ENCODE results near the gene UNC5C.

The UNC5C gene

DNA sequence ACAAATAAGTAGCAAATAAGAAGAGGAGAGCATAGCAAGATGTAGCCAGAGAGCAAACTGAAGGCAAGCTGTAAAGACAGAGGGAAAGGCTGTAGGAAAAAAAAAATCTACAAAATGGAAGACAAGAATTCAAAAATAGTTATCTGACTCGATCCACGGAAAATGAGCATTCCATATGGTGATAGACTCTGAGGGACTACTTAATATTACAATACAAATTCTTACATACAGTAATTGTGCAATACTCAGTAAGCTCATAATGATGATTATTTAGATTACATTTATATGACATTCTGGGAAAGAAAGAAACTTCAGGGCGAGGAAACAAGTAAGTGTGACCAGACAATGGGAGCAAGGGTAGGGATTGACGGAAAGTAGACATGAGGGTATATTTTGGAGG lies 102.6 kb downstream of the UNC5C start:
- FAIRE-seq, result no peak

- no peak for FAIRE-seq
Observed at GRCh38 chr4:95445251-95445650, 103.5 kb downstream of the UNC5C start.

DNA sequence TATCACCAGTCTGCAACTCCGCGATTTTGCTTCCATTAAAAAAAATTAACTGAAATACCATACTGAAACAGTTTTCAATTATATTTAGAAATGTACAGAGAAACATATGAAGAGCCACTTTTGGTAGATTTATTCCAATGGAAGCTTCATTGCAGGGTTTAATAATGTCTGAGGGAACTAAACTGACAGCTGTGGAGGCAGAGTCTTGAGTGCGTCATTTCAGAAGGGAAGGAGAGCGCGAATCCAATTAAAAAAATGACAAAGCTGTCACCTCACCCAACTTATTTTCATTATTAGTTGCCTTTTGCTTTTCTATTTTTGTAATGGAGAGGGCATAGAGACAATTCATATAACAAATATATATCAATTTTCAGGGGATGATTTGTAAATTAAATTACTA lies 104.0 kb downstream of the UNC5C start:
- FAIRE-seq, result no peak

DNA sequence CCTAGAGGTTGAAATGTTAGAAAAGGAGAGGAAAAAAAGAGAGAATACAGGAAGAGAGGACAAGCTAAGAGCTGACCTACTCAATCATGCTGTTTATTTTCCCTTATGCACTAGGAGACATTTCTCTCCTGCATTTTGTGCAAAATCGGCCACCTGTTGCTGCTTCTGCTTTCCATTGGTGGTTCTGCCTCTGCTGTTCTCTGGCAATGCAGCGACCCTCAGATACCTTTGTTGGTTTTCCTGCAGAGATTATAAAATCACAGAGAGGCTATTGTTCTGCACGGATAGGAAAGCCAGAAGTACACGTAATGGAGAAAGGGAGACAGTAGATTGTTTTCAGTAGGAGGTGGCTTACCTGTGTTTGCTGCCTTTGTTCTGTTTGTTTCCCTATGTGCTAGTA lies 108.9 kb downstream of the UNC5C start:
- no peak for FAIRE-seq

GRCh38 chr4:95439071-95439470 lies 109.7 kb downstream of the UNC5C start:
- FAIRE-seq, result no peak

- no peak for FAIRE-seq
Observed at GRCh38 chr4:95432466-95432865, 116.3 kb downstream of the UNC5C start.

GRCh38 chr4:95431678-95432077 lies 117.1 kb downstream of the UNC5C start:
- FAIRE-seq, result no peak

DNA sequence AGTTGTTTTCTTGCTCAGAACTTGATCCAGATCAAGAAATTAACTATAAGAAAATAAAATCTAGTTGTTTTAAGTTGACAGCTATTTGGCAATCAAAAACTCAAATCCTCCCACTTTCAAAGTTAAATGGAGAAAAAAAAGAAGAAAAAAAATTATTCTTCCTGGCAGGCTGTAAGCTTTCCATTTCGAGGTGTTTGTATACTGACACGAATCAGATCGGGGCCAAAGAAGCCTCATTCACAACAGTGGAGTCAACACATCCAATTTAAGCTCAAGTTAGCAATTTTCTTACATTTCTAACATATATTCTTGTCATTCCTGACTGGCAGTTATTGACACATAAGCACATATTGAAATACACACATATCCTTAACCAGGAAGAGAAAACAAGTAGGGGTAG lies 119.4 kb downstream of the UNC5C start:
- no peak for FAIRE-seq

DNA sequence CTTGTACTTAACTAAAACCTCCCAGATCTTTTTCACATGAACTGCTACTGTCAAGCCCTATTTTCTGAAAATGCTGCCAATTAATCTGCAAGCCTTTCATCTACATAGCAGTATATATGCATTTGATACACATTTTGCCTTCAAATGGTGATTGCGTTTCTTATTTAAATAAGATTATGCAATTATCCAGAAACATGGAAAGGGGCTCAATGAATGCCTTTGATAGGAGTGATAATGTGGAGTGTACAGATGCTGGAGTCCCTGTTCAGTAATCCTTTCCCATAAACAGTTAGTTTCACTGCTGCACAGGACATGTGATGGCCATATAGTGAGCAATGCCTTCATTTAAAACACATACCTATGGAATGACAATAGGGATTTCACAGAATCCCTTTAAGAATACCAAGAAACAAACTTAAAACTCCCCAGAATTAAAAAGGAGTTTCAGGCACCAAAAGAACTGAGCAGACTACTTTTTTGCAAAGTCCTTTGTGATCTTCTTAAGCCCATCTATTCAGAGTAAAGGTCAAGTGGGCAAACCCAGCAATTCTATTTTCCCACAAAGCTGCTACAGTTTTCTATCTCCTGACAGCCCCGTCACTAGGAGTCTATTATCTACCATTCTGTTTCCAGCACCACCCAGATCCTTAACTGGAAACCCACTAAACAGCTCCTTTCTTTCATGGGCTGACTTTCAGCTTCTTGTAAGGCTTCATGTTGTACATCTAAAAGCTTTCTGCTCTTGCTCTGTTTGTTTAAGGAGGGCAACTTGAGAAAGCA lies 120.3 kb downstream of the UNC5C start:
- no peak for FAIRE-seq

DNA sequence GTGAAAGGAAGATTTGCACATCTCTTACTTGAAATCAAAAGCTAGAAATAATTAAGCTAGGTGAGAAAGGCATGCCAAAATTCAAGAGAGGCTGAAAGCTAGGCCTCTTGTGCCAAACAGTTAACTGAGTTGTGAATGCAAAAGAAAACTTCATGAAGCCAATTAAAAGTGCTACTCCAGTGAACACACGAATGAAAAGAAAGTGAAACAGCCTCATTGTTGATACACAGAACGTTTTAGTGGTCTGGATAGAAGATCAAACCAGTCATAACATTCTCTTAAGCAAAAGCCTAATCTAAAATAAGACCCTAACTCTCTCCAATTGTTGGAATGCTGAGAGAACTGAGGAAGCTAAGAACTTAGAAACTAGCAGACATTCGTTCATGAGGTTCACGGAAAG lies 122.3 kb downstream of the UNC5C start:
- FAIRE-seq, result no peak

GRCh38 chr4:95422436-95422835 lies 126.3 kb downstream of the UNC5C start:
- no peak for FAIRE-seq

DNA sequence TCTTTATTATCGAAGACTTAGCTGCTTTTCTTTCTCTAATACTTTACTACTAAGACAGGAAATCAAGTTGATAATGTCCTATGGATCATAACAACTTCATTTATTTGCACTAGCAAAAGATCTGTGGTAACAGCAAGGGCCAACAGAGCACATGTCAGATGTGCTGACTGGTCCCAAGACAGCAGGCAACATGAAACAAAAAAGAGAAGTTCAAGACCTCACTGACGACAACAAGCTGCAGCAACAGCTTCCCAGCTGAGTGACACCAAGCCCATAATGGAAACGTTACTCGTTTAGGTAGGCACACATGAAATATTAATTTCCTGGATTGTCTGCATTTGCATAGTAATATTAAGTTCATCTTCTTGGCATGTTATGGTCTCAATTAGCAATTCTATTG lies 126.9 kb downstream of the UNC5C start:
- no peak for FAIRE-seq

DNA sequence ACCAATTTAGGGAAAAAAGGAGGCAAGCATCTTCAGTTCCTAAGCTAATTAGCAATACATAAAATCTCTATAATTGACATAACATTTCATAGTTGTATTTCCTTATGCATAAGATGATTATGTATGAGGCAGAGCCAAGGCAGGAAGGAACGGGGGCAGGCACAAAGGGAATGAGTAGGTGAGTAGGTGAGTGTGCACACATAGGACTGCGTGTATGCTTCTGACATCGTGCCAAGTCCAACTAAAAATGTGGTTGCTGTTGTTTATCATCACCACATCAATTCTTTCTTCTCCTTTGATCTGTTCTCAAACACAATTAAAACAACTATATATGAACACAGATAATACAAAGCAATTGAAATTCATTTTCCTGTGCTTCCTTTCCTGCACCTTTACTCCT lies 131.2 kb downstream of the UNC5C start:
- no peak for FAIRE-seq

GRCh38 chr4:95415346-95415771 lies 133.4 kb downstream of the UNC5C start:
- FAIRE-seq, result no peak

DNA sequence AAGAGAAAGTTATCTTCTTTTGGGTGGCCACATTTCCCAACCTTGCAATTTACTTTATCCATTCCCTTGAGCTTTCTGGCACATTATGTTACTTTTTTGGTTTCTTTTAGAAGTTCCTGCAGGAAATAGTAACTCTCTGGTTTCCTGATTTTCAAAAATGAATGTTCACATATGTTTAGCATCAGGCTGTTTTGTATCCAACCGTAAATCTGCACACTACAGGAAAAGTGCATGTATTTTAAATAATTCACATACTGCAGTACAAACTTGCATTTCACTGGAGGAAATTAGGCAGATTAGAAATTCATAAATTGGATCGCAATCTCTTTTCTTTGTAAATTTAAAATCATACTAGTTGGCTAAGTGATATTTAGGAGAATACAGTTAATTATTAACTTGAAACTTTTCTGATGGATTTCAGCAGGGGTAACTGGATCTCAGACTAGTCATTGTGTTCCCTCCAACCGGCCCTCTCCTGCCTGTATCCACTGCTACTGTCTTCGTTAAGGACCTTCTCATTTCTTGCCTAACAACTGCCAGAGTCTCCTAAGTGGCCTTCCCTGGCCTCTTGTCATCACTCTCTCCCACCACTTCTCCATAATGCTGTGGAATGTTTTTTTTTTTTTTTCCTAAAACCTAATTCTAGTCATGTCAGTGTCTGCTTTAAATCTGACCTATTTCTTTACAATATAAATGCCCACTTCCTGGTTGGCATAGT lies 137.2 kb downstream of the UNC5C start:
- FAIRE-seq, result no peak

DNA sequence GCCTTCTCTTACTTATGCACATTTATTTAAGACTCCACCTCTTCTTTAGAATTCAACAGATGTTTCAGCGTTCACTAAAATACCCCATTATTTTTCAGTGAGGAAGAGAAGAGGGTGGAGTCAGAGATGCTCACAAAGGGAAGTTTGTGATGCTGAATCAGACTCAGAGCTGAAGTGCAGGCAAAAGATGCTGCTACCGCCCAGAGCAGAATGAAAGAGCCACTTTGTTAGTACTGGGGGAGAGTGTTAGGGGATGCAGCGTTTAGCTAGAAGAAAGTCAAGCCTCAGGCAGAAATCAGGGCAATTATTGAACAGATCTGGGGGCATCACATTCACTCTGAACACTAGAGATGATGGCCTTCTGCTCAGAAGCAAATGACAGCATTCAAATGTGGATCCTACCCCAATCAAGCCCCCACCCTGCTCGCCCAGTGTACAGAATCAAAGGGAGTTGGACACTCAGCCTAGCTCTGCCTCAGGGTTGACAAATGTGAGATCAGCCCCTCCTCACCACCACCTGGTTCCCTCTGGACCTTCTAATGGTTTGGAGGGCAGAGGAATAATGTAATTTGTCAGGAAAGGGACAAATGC lies 138.3 kb downstream of the UNC5C start:
- FAIRE-seq, result no peak

DNA sequence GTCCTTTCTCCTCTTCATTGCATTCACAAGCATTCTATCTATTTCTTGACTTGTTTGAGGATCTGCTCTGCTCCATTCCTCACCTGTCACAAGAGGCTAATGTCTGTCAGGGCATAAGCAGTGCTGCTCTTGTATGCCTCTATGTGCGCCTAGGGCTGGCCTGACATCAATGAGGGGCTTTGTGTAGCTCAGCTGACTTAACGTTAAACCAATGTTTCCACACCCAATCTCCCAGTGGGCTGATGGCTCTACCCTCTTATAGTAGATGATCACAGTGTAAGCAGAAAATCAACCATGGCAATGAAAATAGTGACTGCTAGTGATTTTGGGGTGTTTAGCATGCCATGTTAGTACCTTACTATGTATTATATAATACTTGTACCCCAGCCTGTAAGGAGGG lies 139.0 kb downstream of the UNC5C start:
- FAIRE-seq, result no peak

- FAIRE-seq, result no peak
Observed at GRCh38 chr4:95409127-95409526, 139.6 kb downstream of the UNC5C start.

DNA sequence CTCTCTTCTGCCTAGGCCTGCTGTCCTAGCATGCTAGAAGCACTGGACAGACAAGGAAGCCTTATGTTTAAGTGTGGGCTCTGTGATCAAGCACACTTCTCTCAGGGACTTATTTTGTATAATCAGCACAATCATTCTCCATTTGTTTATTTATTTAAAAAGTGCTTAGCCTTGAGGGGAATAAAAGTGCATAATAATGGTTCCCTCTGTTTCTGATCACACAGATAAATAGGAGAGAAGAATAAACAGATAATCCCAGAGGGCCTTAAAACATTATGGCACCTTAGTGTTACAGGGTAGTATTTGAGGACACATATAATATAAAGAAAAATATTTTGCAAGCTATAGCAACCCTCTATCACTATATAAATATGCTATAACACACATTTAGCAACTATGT lies 146.5 kb downstream of the UNC5C start:
- FAIRE-seq, result no peak

DNA sequence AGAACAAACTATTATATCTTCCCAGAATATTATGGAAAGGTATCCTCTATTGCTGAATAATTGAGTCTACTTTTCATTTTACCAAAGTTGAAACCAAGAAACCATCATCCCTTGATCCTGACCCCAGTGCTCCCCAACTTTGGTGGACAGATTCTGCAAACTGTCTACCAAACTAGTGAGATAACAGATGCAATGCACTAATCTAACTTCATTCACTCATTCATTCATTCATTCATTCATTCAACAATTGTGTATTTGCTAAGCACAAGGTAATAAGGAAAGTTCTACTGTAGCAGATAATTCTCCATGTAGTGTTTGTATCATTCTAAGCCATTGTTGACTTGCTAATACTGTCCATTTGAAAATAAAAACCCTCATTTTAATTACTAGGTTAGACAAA lies 150.6 kb downstream of the UNC5C start:
- FAIRE-seq, result no peak

GRCh38 chr4:95394752-95395306 lies 153.9 kb downstream of the UNC5C start:
- no peak for FAIRE-seq

DNA sequence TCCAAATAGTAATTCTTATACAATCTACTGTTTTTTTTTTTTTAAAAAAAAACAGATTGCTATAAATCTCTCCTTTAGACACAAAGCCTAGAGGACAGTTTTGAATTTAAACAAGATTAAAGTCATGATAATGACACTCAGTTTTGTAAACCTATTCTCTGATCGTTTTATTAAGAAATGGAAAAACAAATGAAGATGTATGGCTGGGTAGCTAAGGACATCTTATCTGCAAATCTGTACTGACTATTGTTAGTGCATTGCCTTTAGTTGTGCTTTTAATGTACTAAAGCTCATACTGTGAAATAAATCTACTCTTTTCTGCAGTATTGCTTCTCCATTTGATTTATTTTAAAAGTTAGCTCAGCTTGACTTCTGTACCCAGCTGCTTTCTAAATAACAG lies 155.0 kb downstream of the UNC5C start:
- FAIRE-seq, result no peak

- no peak for FAIRE-seq
Observed at GRCh38 chr4:95388911-95389310, 159.9 kb downstream of the UNC5C start.

- no peak for FAIRE-seq
Observed at GRCh38 chr4:95387719-95388118, 161.1 kb downstream of the UNC5C start.
